ENCODE measurements around the gene CLASRP. TPM values are rescaled to one million over a fixed set of nuclear protein-coding genes. Genes with fewer than 3 reads are reported as not detected.

CLASRP gene
- total and polyA plus RNA-seq, 9 of the 15 experiments (the other 6 are each of a cell fraction or from before 2014, with no cell fraction given): 0.94 to 86.3 (median 44.0) TPM

GRCh38 chr19:45091031-45091923 lies 52.4 kb downstream of the CLASRP start (continued):
- TF ChIP-seq TFE3 (CRISPR knock-in tag; IDR thresholded peaks at IDR 0.05) (peak; percentile 81), RBM25 (IDR thresholded peaks at IDR 0.05; ENCODE audit: low read depth, low read length, severe bottlenecking) (no peak), MCM7 (IDR thresholded peaks at IDR 0.05) (no peak), ZFP30 (CRISPR knock-in tag; IDR thresholded peaks at IDR 0.05; ENCODE audit: borderline replicate concordance) (no peak), ZNF318 (IDR thresholded peaks at IDR 0.05; ENCODE audit: borderline replicate concordance in 1 of 2, low read depth in 1 of 2) (no peak), E4F1 (CRISPR knock-in tag; IDR thresholded peaks at IDR 0.05; ENCODE audit: borderline replicate concordance) (no peak), TCF7 (IDR thresholded peaks at IDR 0.05; ENCODE audit: borderline replicate concordance) (no peak), MTF1 (CRISPR knock-in tag; IDR thresholded peaks at IDR 0.05; ENCODE audit: borderline replicate concordance) (no peak), SMAD1 (IDR thresholded peaks at IDR 0.05; ENCODE audit: low read depth, low read length, partially characterized antibody) (no peak), ZNF707 (CRISPR knock-in tag; conservative IDR thresholded peaks at IDR 0.05) (no peak), THAP12 (CRISPR knock-in tag; IDR thresholded peaks at IDR 0.05) (no peak)
